Bronchial epithelial cell (primary cell): ENCODE measurements around the gene PTCHD1. TPM values are rescaled to one million over a fixed set of nuclear protein-coding genes. Genes with fewer than 3 reads are reported as not detected.
A peak's percentile ranks its signal among the peaks of the same experiment; 100 is the strongest.

Experiments used
- DNase-seq: peaks from one replicate; pipeline ENCODE4 v3.0.0-alpha.2; 2010; ENCODE audit warnings: low read depth
- FAIRE-seq: peaks from 2 replicates; lab custom pipeline; 2011; peaks lifted over from hg19 to GRCh38; lab: Jason Lieb, UNC
- H3K27me3 ChIP-seq: 2 replicates; pipeline ENCODE4 v1.5.1; 2011; ENCODE audit warnings: low read length; ENCODE audit not compliant: control insufficient read depth, insufficient read depth
- H3K36me3 ChIP-seq: 2 replicates; pipeline ENCODE4 v1.5.1; 2011; ENCODE audit warnings: low read length; ENCODE audit not compliant: control insufficient read depth, insufficient read depth
- H3K4me3 ChIP-seq: 2 replicates; pipeline ENCODE4 v1.5.1; 2011; ENCODE audit warnings: mild to moderate bottlenecking, low read depth, low read length, control low read depth
- CTCF ChIP-seq: IDR thresholded peaks from 2 replicates; pipeline ENCODE4 v1.5.1; 2011; ENCODE audit warnings: mild to moderate bottlenecking, moderate library complexity, low read length, control low read depth, inconsistent platforms; ENCODE audit not compliant: insufficient read depth, severe bottlenecking
- total RNA-seq: library from RNA; depleted of rRNA; stranded (reverse); fragments of >200 nt; gene quantifications from 2 replicates; pipeline ENCODE4 v1.2.1, GENCODE V29; 2014

Gene PTCHD1
- total RNA-seq, 1 donor from 2014 or later: not detected

GRCh38 chrX:23385242-23385641 lies 50.6 kb downstream of the PTCHD1 start:
- TF ChIP-seq CTCF: no peak
- H3K36me3 ChIP-seq: no peaks in the 10 kb centered on the region
- FAIRE-seq (no peak), DNase-seq (no peak)
- no peak overlapping the region for H3K4me3 ChIP-seq
- H3K27me3 ChIP-seq: no peaks in the 10 kb centered on the region

GRCh38 chrX:23386260-23386659 lies 51.6 kb downstream of the PTCHD1 start:
- Histone ChIP-seq H3K36me3 (no peaks in the 10 kb centered on the region), H3K27me3 (no peaks in the 10 kb centered on the region), H3K4me3 (no peak overlapping the region)
- FAIRE-seq (no peak), DNase-seq (no peak)
- TF ChIP-seq CTCF: no peak

- no peak overlapping the region for H3K4me3 ChIP-seq
- no peaks in the 10 kb centered on the region for H3K36me3 ChIP-seq
- no peak for TF ChIP-seq CTCF
- FAIRE-seq (no peak), DNase-seq (peak; percentile 20)
- H3K27me3 ChIP-seq: no peaks in the 10 kb centered on the region
These were observed 52.1 kb downstream of the PTCHD1 start for GRCh38 chrX:23386726-23387125.

- Histone ChIP-seq H3K4me3 (no peak overlapping the region), H3K36me3 (no peaks in the 10 kb centered on the region), H3K27me3 (no peaks in the 10 kb centered on the region)
- DNase-seq: no peak
- FAIRE-seq: no peak
- TF ChIP-seq CTCF: no peak
These were observed 53.0 kb downstream of the PTCHD1 start for GRCh38 chrX:23387550-23388184.

GRCh38 chrX:23389196-23389792 lies 54.6 kb downstream of the PTCHD1 start:
- no peak overlapping the region for H3K4me3 ChIP-seq
- no peaks in the 10 kb centered on the region for H3K27me3 ChIP-seq
- no peaks in the 10 kb centered on the region for H3K36me3 ChIP-seq
- FAIRE-seq (peak; percentile 18), DNase-seq (no peak)
- no peak for TF ChIP-seq CTCF
